Neuronal stem cell (in vitro differentiated cells): Measurements from ENCODE around the gene CUX1.
"Not testable (repeated sequence)": the region's sequence is repeated elsewhere in the genome, so short reads cannot be mapped to it uniquely, and the experiment has no call there.

Experiments
- DNase-seq: peaks from one replicate; pipeline ENCODE4 v3.0.0-alpha.2; 2013; ENCODE audit warnings: low spot score
- H2AFZ ChIP-seq: one replicate; pipeline ENCODE4 v1.6.1; 2013; ENCODE audit warnings: mild to moderate bottlenecking, low read length, inconsistent platforms
- H2AK5ac ChIP-seq: 2 replicates; pipeline ENCODE4 v1.6.1; 2013; ENCODE audit warnings: low read depth, mild to moderate bottlenecking, inconsistent platforms, low read length, moderate library complexity, mixed read lengths
- H2BK120ac ChIP-seq: 2 replicates; pipeline ENCODE4 v1.6.1; 2013; ENCODE audit warnings: low read depth, mild to moderate bottlenecking, inconsistent platforms, low read length, moderate library complexity, mixed read lengths
- H2BK12ac ChIP-seq: one replicate; pipeline ENCODE4 v1.6.1; 2013; ENCODE audit warnings: low read length, inconsistent platforms
- H2BK15ac ChIP-seq: 2 replicates; pipeline ENCODE4 v1.6.1; 2013; ENCODE audit warnings: mild to moderate bottlenecking, low read length, inconsistent platforms, mixed read lengths
- H2BK5ac ChIP-seq: one replicate; pipeline ENCODE4 v1.6.1; 2013; ENCODE audit warnings: inconsistent platforms, mild to moderate bottlenecking, low read length, moderate library complexity
- H3K14ac ChIP-seq: one replicate; pipeline ENCODE4 v1.6.1; 2013; ENCODE audit warnings: low read length, inconsistent platforms
- H3K18ac ChIP-seq: 2 replicates; pipeline ENCODE4 v1.6.1; 2013; ENCODE audit warnings: low read length, inconsistent platforms
- H3K23ac ChIP-seq: 2 replicates; pipeline ENCODE4 v1.6.1; 2013; ENCODE audit warnings: low read depth, mild to moderate bottlenecking, mixed read lengths, low read length, inconsistent platforms; ENCODE audit not compliant: poor library complexity
- H3K27ac ChIP-seq: replicated peaks from 3 replicates; pipeline ENCODE4 v1.5.1; 2013; ENCODE audit warnings: low read length, inconsistent platforms
- H3K27me3 ChIP-seq, 3 experiments: 2 replicates each; pipeline ENCODE4 v1.6.1; 2013; ENCODE audit warnings: low read length in 3 of 3, mild to moderate bottlenecking in 2 of 3, inconsistent platforms in 1 of 3, low read depth in 1 of 3, mixed read lengths in 1 of 3, moderate library complexity in 1 of 3; ENCODE audit not compliant: control insufficient read depth in 3 of 3, insufficient read depth in 3 of 3
- H3K36me3 ChIP-seq, 2 donors: replicated peaks in 1 of 2; 2 replicates each; pipeline ENCODE4 v1.6.1; 2013; ENCODE audit warnings: low read length in 2 of 2; ENCODE audit not compliant: control insufficient read depth in 2 of 2, insufficient read depth in 2 of 2
- H3K4ac ChIP-seq: 2 replicates; pipeline ENCODE4 v1.6.1; 2013; ENCODE audit warnings: inconsistent platforms, mild to moderate bottlenecking, low read length, moderate library complexity
- H3K4me1 ChIP-seq, 2 donors: 1 replicate in 1 of 2; 2 replicates in 1 of 2; pipeline ENCODE4 v1.6.1; 2013; ENCODE audit warnings: low read length in 2 of 2, low read depth in 1 of 2; ENCODE audit not compliant: control insufficient read depth in 2 of 2, insufficient read depth in 1 of 2
- H3K4me2 ChIP-seq: one replicate; pipeline ENCODE4 v1.6.1; 2013; ENCODE audit warnings: mild to moderate bottlenecking, low read length, inconsistent platforms; ENCODE audit not compliant: insufficient read depth, poor library complexity, severe bottlenecking
- H3K4me3 ChIP-seq, 2 donors: 2 replicates each; pipeline ENCODE4 v1.5.1; 2013; ENCODE audit warnings: low read length in 2 of 2, mild to moderate bottlenecking in 2 of 2, inconsistent platforms in 1 of 2, moderate library complexity in 1 of 2
- H3K79me1 ChIP-seq: one replicate; pipeline ENCODE4 v1.6.1; 2013; ENCODE audit warnings: low read depth, mild to moderate bottlenecking, inconsistent platforms, low read length, moderate library complexity
- H3K9ac ChIP-seq: one replicate; pipeline ENCODE4 v1.6.1; 2013; ENCODE audit warnings: mild to moderate bottlenecking, low read depth, low read length, inconsistent platforms; ENCODE audit not compliant: poor library complexity
- H3K9me3 ChIP-seq, 2 donors: replicated peaks in 1 of 2; 2 replicates each; pipeline versions ENCODE3 to v1.6.1; 2013; ENCODE audit warnings: low read length in 2 of 2, mild to moderate bottlenecking in 2 of 2, inconsistent platforms in 1 of 2, low read depth in 1 of 2, mixed read lengths in 1 of 2, moderate library complexity in 1 of 2; ENCODE audit not compliant: control insufficient read depth in 2 of 2, insufficient read depth in 1 of 2
- H4K8ac ChIP-seq: one replicate; pipeline ENCODE4 v1.6.1; 2013; ENCODE audit warnings: low read depth, mild to moderate bottlenecking, inconsistent platforms, low read length, moderate library complexity
- H4K91ac ChIP-seq: one replicate; pipeline ENCODE4 v1.6.1; 2013; ENCODE audit warnings: low read length, low read depth, mild to moderate bottlenecking, inconsistent platforms; ENCODE audit not compliant: poor library complexity
- WGBS, 2 donors: extraction: QIAGEN DNeasy Blood & Tissue Kit; methylation state at CpG; one replicate each; pipeline ENCODE4 v1.1.7; 2013; ENCODE audit warnings: missing lambda C conversion rate in 2 of 2, mixed read lengths in 1 of 2; ENCODE audit not compliant: insufficient read length in 2 of 2, insufficient replicate concordance in 1 of 2; ENCODE audit errors: extremely low coverage in 2 of 2; 5-methylcytosine and 5-hydroxymethylcytosine counted together

Gene CUX1

DNA sequence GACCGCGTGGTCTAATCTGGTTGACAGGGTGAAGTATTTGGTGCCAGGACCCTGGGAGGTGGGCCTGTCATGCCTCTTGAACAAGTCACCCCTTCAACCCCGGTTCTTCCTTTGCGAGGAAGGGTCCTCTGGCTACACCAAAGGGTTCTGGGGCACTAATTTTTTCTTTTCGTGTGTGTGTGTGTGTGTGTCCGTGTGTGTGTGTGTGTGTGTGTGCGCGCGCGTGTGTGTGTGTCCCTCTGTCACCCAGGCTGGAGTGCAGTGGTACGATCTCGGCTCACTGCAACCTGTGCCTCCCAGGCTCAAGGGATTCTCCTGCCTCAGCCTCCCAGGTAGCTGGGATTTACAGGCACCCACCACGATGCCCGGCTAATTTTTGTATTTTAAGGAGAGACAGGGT is 483.9 kb downstream of the CUX1 start:
- not testable (repeated sequence) for H3K4ac ChIP-seq, H2AFZ ChIP-seq, H3K18ac ChIP-seq, H3K79me1 ChIP-seq, H2AK5ac ChIP-seq, H3K27me3 ChIP-seq, H3K23ac ChIP-seq, H4K91ac ChIP-seq, H3K14ac ChIP-seq, H4K8ac ChIP-seq, H3K9ac ChIP-seq, H3K27ac ChIP-seq, H3K9me3 ChIP-seq, H2BK15ac ChIP-seq, H3K4me3 ChIP-seq, H3K4me2 ChIP-seq, H2BK12ac ChIP-seq, H2BK5ac ChIP-seq, H3K4me1 ChIP-seq, H2BK120ac ChIP-seq, DNase-seq
- H3K36me3 ChIP-seq, result peaks cover 0 to 10% of the 10 kb centered on the region in 2 donors
- no CpG with 5 or more reads among the region's 14 CpGs for WGBS, 2 donors

- Histone ChIP-seq H2BK5ac (no peak overlapping the region), H3K4me1 (peaks cover 4 to 8% of the 10 kb centered on the region in 2 donors), H3K4me3 (no peak overlapping the region), H2BK12ac (no peak overlapping the region), H3K27me3 (no peaks in the 10 kb centered on the region), H3K23ac (peak overlapping the region; percentile 8), H3K27ac (no peak overlapping the region), H4K8ac (no peak overlapping the region), H2BK15ac (no peak overlapping the region), H3K18ac (no peak overlapping the region), H2AFZ (no peak overlapping the region), H3K14ac (no peak overlapping the region), H4K91ac (no peak overlapping the region), H2BK120ac (no peak overlapping the region), H3K79me1 (peaks cover 4% of the 10 kb centered on the region), H2AK5ac (no peak overlapping the region), H3K9ac (no peak overlapping the region), H3K36me3 (peaks cover 0 to 10% of the 10 kb centered on the region in 2 donors), H3K9me3 (no peaks in the 10 kb centered on the region), H3K4ac (no peak overlapping the region), H3K4me2 (no peak overlapping the region)
- DNase-seq, result no peak
- no CpG with 5 or more reads among the region's 6 CpGs for WGBS, 2 donors
Measured at GRCh38 chr7:102302025-102302424, 484.6 kb downstream of the CUX1 start.

GRCh38 chr7:102303669-102304422 is 486.4 kb downstream of the CUX1 start:
- H2BK120ac ChIP-seq, result no peak overlapping the region
- H2AFZ ChIP-seq, result no peak overlapping the region
- H2AK5ac ChIP-seq, result no peak overlapping the region
- H3K4me3 ChIP-seq, result no peak overlapping the region
- no peak overlapping the region for H2BK15ac ChIP-seq
- no peak overlapping the region for H4K8ac ChIP-seq
- no peak overlapping the region for H3K18ac ChIP-seq
- peaks cover 2% of the 10 kb centered on the region for H3K79me1 ChIP-seq
- H3K4ac ChIP-seq, result no peak overlapping the region
- no peak overlapping the region for H3K4me2 ChIP-seq
- WGBS, 2 donors, result no CpG with 5 or more reads among the region's 13 CpGs
- no peak overlapping the region for H3K14ac ChIP-seq
- DNase-seq, result no peak
- no peaks in the 10 kb centered on the region for H3K9me3 ChIP-seq
- no peak overlapping the region for H4K91ac ChIP-seq
- no peak overlapping the region for H3K9ac ChIP-seq
- peaks cover 5 to 13% of the 10 kb centered on the region in 2 donors for H3K4me1 ChIP-seq
- no peaks in the 10 kb centered on the region for H3K27me3 ChIP-seq
- H3K36me3 ChIP-seq, result peaks cover 0 to 26% of the 10 kb centered on the region in 2 donors
- peak overlapping the region; percentile 88 for H2BK5ac ChIP-seq
- no peak overlapping the region for H3K27ac ChIP-seq
- H2BK12ac ChIP-seq, result no peak overlapping the region
- H3K23ac ChIP-seq, result peak overlapping the region; percentile 39

DNA sequence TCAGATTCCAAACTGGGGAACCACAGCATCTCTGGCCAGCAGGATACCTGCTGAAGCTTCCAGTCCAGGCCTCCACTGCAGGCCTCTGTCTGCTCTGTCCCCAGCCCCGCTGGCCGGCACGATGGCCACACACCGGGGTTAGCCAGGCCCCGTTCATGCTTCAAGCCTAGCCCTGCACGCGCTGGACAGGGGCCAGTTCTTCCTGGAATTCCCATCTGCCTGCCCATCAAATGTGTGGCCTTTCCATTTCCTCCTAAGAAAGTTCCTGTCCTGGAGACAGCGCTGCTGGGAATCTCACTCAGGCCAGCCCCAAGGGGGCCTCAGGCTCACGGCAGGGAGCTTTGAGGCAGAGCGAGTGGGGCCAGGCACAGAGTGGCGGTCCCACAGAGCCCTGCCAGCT is 487.2 kb downstream of the CUX1 start:
- Histone ChIP-seq H2BK12ac (peak overlapping the region; percentile 52), H4K91ac (no peak overlapping the region), H3K4me2 (no peak overlapping the region), H3K36me3 (peaks cover 2 to 32% of the 10 kb centered on the region in 2 donors), H2BK120ac (no peak overlapping the region), H3K14ac (no peak overlapping the region), H3K18ac (peak overlapping the region; percentile 74), H2BK15ac (no peak overlapping the region), H3K79me1 (peaks cover 3% of the 10 kb centered on the region), H3K23ac (peak overlapping the region; percentile 39), H3K9me3 (no peaks in the 10 kb centered on the region), H3K4ac (no peak overlapping the region), H2AK5ac (no peak overlapping the region), H3K9ac (no peak overlapping the region), H3K4me3 (no peak overlapping the region), H3K27ac (no peak overlapping the region), H2AFZ (no peak overlapping the region), H3K4me1 (peaks cover 5 to 13% of the 10 kb centered on the region in 2 donors), H3K27me3 (no peaks in the 10 kb centered on the region), H4K8ac (no peak overlapping the region), H2BK5ac (peak overlapping the region; percentile 72)
- no peak for DNase-seq
- WGBS, 2 donors, result no CpG with 5 or more reads among the region's 11 CpGs
